ENCODE measurements around the gene TSHZ2. TPM values are rescaled to one million over a fixed set of nuclear protein-coding genes. Genes with fewer than 3 reads are reported as not detected.

Gene TSHZ2
- total RNA-seq, 1 experiment from 2014 or later = 0.07 TPM

GRCh38 chr20:53362736-53363135, 390.6 kb downstream of the TSHZ2 start:
- H3K27ac ChIP-seq (ENCODE audit: insufficient read length, low read depth, low read length) = no peak overlapping the region
- no peak overlapping the region for H3K9ac ChIP-seq (ENCODE audit: extremely low read depth, insufficient read length, low read length)
- no peaks in the 10 kb centered on the region for H3K23me2 ChIP-seq (ENCODE audit: insufficient read length, low read depth, low read length, poor library complexity, severe bottlenecking)
- no peak overlapping the region for H3T11ph ChIP-seq (ENCODE audit: low read length)
- H4K20me1 ChIP-seq (ENCODE audit: control insufficient read depth, insufficient read depth, insufficient read length) = no peaks in the 10 kb centered on the region
- H3K36me3 Mint-ChIP-seq (ENCODE audit: insufficient read depth in 1 of 3, low read depth in 3 of 3) = no peaks in the 10 kb centered on the region
- no peak overlapping the region for H3K18ac ChIP-seq (ENCODE audit: insufficient read length, low read depth, low read length)
- no peak overlapping the region for H3K14ac ChIP-seq (ENCODE audit: insufficient read depth, low read length)
- H4K5ac ChIP-seq (ENCODE audit: insufficient read length, low read depth, low read length) = no peak overlapping the region
- no peaks in the 10 kb centered on the region for H3K79me2 ChIP-seq (ENCODE audit: insufficient read depth, low read length)
- H3K27me3 Mint-ChIP-seq (ENCODE audit: low read depth) = no peaks in the 10 kb centered on the region
- peaks cover 10% of the 10 kb centered on the region in 2 experiments for H3K4me1 Mint-ChIP-seq
- no CpG with 5 or more reads among the region's 8 CpGs for WGBS (ENCODE audit: extremely low coverage, insufficient read length, low lambda C conversion rate)
- TF ChIP-seq CTCF (conservative IDR thresholded peaks at IDR 0.05) = no peak
- no peaks in the 10 kb centered on the region for H3K4me1 ChIP-seq (ENCODE audit: insufficient read depth, low read length)
- no peak overlapping the region for H3K4me2 ChIP-seq (ENCODE audit: insufficient read depth, insufficient read length, low read length)
- H2AFZ ChIP-seq (ENCODE audit: low read length) = no peak overlapping the region
- no peak overlapping the region for H2BK20ac ChIP-seq (ENCODE audit: low read depth, low read length, poor library complexity, severe bottlenecking)
- no peak overlapping the region for H2BK15ac ChIP-seq (ENCODE audit: low read depth, low read length)
- H3K9me3 ChIP-seq (ENCODE audit: control insufficient read depth, low read depth, low read length) = no peaks in the 10 kb centered on the region
- no peak overlapping the region for H2BK12ac ChIP-seq (ENCODE audit: insufficient read length, low read depth, low read length)
- H4K91ac ChIP-seq (ENCODE audit: insufficient read length, low read depth, low read length) = no peak overlapping the region
- H2BK120ac ChIP-seq (ENCODE audit: low read depth, low read length, poor library complexity, severe bottlenecking) = no peak overlapping the region
- no peak overlapping the region for H4K8ac ChIP-seq (replicated peaks; ENCODE audit: insufficient read length, low read depth, low read length)
- H3K4ac ChIP-seq (ENCODE audit: low read depth, low read length) = no peak overlapping the region
- no peak overlapping the region for H2BK5ac ChIP-seq (ENCODE audit: insufficient read length, low read length)
- H3K23ac ChIP-seq (ENCODE audit: insufficient read length, low read depth, low read length) = no peak overlapping the region
- no peak for DNase-seq
- H3K27me3 ChIP-seq (ENCODE audit: insufficient read depth, low read length) = no peaks in the 10 kb centered on the region
- H3K56ac ChIP-seq (ENCODE audit: insufficient read length, low read depth, low read length) = no peak overlapping the region
- H3K79me1 ChIP-seq (ENCODE audit: insufficient read depth, low read depth, low read length, poor library complexity, severe bottlenecking) = no peaks in the 10 kb centered on the region
- H3K9me3 Mint-ChIP-seq = no peaks in the 10 kb centered on the region
- H3K27ac Mint-ChIP-seq = no peak overlapping the region
- H3K4me3 Mint-ChIP-seq = no peak overlapping the region
- no peak overlapping the region for H2AK5ac ChIP-seq (ENCODE audit: insufficient read length, low read length)

Data from H9 (cell line).